GM12801 (cell line): ENCODE measurements around the gene ADGRG3.

ENCODE experiments used
- TF ChIP-seq, protein P1 (sequence below): IDR thresholded peaks from one replicate; pipeline ENCODE4 v1.5.1; 2011; ENCODE audit warnings: control low read depth; ENCODE audit not compliant: insufficient read length; ENCODE audit errors: extremely low read depth

Gene ADGRG3

DNA sequence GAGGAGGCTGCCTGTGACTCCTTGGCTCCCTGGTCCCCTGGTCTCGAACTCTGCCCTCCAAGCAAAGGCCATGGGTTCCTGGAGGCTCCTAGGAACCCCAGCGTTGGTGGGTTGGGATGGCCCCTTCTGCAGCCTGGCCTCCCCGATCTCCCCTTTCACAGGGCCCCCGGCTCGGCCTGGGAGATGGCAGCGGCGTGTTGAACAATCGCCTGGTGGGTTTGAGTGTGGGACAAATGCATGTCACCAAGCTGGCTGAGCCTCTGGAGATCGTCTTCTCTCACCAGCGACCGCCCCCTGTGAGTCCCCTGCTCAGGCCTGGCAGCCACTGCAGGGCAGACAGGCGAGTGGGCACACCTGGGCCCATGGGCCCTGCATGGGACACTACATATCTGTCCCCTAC, 10.9 kb downstream of the ADGRG3 start:
- TF ChIP-seq, protein P1, sequence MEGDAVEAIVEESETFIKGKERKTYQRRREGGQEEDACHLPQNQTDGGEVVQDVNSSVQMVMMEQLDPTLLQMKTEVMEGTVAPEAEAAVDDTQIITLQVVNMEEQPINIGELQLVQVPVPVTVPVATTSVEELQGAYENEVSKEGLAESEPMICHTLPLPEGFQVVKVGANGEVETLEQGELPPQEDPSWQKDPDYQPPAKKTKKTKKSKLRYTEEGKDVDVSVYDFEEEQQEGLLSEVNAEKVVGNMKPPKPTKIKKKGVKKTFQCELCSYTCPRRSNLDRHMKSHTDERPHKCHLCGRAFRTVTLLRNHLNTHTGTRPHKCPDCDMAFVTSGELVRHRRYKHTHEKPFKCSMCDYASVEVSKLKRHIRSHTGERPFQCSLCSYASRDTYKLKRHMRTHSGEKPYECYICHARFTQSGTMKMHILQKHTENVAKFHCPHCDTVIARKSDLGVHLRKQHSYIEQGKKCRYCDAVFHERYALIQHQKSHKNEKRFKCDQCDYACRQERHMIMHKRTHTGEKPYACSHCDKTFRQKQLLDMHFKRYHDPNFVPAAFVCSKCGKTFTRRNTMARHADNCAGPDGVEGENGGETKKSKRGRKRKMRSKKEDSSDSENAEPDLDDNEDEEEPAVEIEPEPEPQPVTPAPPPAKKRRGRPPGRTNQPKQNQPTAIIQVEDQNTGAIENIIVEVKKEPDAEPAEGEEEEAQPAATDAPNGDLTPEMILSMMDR = no peak

GRCh38 chr16:57679767-57680482, 11.8 kb downstream of the ADGRG3 start:
- TF ChIP-seq, protein P1 = no peak

DNA sequence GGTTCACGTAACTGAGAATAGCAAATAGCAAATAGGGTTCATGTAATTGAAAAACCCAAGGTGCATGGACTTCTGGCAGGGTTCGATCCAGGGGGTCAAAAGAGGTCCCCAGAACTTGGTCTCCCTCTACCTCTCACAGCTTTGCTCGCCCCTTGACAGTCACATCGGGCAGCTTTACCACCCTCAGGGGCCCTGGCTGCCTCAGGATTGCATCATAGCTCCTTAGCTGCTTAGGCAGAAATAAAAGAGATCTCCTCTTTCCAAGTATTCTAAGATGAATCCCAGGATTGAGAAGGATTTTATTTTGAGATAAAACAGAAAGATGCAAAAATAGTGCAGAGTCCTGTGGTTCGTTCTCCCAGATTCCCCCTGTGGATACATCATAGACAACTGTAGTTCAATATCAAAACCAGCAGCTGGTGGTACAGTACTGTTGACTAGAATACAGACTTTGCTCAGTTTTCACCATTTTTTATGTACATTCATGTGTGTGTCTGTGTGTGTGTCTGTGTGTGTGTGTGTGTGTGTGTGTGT, 12.8 kb downstream of the ADGRG3 start:
- TF ChIP-seq, protein P1 = no peak

GRCh38 chr16:57681950-57682728, 14.0 kb downstream of the ADGRG3 start:
- TF ChIP-seq, protein P1 = no peak

- TF ChIP-seq, protein P1 = no peak
These were observed 14.9 kb downstream of the ADGRG3 start for GRCh38 chr16:57682809-57683635.

- TF ChIP-seq, protein P1 = no peak
These were observed 15.8 kb downstream of the ADGRG3 start for GRCh38 chr16:57683636-57684545.
